Lower leg skin (tissue), 4 donors: ENCODE results near the gene IL9R. TPM values are rescaled to one million over a fixed set of nuclear protein-coding genes. Genes with fewer than 3 reads are reported as not detected.
"Not testable (repeated sequence)": the region's sequence is repeated elsewhere in the genome, so short reads cannot be mapped to it uniquely, and the experiment has no call there.

Source experiments
- DNase-seq, 2 donors: peaks; one replicate each; pipeline ENCODE4 v3.0.0-alpha.2; 2019; ENCODE audit warnings: low spot score in 2 of 2
- H3K4me3 ChIP-seq: fragments of 200-600 bp; sonication (generic); 2 replicates; pipeline ENCODE4 v1.5.1; 2017; ENCODE audit warnings: mild to moderate bottlenecking, low read depth; ENCODE audit not compliant: poor library complexity, severe bottlenecking
- POLR2A ChIP-seq, 2 donors: fragments of 450-650 bp; IDR thresholded peaks; one replicate each; pipeline ENCODE4 v1.6.1; 2016 to 2017; ENCODE audit warnings: antibody characterized with exemption in 2 of 2, mild to moderate bottlenecking in 1 of 2, moderate library complexity in 1 of 2
- WGBS, 2 donors: methylation state at CpG; one replicate each; pipeline ENCODE4 v1.1.5; 2018; 5-methylcytosine and 5-hydroxymethylcytosine counted together
- intact Hi-C: fragments of 100-400 bp; cut with DNase I; formaldehyde crosslinking; loops from one replicate; pipeline ENCODE4 v1.15.0; 2023; ENCODE audit warnings: low total_unique reads
- total RNA-seq, 4 donors: library from RNA; depleted of rRNA; stranded (reverse); fragments of >200 nt; gene quantifications; one replicate each; pipeline ENCODE4 v1.1.0, GENCODE V29; 2016
- TF ChIP-seq, protein P1 (sequence below), 3 donors: fragments of 450-650 bp; IDR thresholded peaks; one replicate each; pipeline ENCODE4 v1.5.1; 2016; ENCODE audit warnings: antibody characterized with exemption in 3 of 3, mild to moderate bottlenecking in 3 of 3, moderate library complexity in 2 of 3

IL9R gene
- total RNA-seq, 4 donors from 2014 or later = 0.26 to 0.27 TPM; not detected in 2

DNA sequence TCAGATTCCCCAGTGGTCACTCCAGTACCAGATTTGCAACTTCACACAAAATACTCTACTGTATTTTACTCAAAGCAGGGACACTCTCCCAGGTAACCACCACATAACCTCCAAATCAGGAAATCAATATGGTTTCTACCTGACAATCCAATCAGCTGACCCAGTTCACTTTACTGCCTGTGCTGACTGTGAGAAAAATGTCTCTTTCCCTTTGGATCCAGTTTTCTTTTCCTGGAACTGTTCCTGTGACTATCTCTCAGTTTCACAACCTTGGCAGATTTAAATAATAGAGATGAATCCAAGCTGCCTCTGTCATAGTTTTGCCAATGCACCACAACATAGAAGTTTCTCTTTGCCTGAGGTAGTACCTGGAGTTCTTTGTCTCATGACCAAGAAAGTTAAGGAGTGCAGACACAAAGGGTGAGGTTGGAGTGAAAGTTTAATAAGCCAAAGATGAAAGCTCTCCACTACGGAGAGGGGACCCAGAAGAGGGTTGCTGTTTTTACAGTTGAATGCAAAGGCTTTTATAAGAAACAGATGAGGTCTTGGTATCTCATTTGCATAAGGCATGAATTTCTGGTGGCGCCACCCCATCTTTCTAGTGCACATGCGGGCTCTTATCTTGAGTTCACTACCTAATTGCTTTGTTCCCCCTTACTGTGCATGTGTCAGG is 29.7 kb upstream of the IL9R start:
- 68 to 83% methylated on average over 3 of the region's 3 CpGs for WGBS, 2 donors
- no peak overlapping the region for H3K4me3 ChIP-seq
- intact Hi-C loops = no loop called here
- TF ChIP-seq, protein P1, sequence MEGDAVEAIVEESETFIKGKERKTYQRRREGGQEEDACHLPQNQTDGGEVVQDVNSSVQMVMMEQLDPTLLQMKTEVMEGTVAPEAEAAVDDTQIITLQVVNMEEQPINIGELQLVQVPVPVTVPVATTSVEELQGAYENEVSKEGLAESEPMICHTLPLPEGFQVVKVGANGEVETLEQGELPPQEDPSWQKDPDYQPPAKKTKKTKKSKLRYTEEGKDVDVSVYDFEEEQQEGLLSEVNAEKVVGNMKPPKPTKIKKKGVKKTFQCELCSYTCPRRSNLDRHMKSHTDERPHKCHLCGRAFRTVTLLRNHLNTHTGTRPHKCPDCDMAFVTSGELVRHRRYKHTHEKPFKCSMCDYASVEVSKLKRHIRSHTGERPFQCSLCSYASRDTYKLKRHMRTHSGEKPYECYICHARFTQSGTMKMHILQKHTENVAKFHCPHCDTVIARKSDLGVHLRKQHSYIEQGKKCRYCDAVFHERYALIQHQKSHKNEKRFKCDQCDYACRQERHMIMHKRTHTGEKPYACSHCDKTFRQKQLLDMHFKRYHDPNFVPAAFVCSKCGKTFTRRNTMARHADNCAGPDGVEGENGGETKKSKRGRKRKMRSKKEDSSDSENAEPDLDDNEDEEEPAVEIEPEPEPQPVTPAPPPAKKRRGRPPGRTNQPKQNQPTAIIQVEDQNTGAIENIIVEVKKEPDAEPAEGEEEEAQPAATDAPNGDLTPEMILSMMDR (IDR thresholded peaks at IDR 0.05) = no peak
- TF ChIP-seq POLR2A (IDR thresholded peaks at IDR 0.05) = no peak
- DNase-seq = no peak

DNA sequence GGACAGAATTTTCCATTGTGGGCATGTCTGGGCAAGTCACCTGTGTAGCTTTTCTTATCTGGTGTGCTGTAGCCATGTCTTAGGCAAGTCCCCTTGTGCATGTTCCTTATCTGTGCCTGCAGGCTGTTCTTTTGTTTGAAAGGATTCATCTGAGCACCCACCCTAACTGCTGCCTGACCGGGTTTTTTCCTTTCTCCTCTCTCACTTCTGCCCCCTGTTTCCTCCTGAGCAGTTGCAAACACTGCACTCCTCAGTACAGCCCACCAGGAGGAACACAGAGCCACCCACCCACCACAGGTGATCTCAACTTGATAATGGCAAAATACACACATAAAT is 29.2 kb upstream of the IL9R start:
- TF ChIP-seq, protein P1 (IDR thresholded peaks at IDR 0.05) = no peak
- TF ChIP-seq POLR2A (IDR thresholded peaks at IDR 0.05) = no peak
- no peak overlapping the region for H3K4me3 ChIP-seq
- no peak for DNase-seq
- WGBS, 2 donors = 38 to 56% methylated on average over 1 of the region's 1 CpG
- intact Hi-C loops = no loop called here

DNA sequence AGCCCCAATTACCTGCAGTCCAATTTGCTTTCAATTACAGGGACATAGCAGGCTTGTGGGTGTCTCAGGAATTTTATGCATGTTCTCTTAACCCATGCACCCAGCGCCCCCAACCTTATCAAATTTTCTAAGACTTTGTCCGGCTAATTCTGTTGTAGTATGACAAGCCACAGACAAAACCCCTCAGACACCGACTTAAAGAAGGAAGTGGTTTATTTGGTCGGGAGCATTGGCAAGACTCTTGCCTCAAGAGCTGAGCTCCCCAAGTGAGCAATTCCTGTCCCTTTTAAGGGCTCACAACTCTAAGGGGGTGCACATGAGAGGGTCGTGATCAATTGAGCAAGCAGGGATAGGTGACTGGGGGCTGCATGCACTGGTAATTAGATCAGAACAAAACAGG is 28.7 kb upstream of the IL9R start:
- WGBS, 2 donors = 49 to 51% methylated on average over 5 of the region's 5 CpGs
- TF ChIP-seq, protein P1 (IDR thresholded peaks at IDR 0.05) = no peak
- TF ChIP-seq POLR2A (IDR thresholded peaks at IDR 0.05) = no peak
- intact Hi-C loops = no loop called here
- no peak for DNase-seq
- no peak overlapping the region for H3K4me3 ChIP-seq

DNA sequence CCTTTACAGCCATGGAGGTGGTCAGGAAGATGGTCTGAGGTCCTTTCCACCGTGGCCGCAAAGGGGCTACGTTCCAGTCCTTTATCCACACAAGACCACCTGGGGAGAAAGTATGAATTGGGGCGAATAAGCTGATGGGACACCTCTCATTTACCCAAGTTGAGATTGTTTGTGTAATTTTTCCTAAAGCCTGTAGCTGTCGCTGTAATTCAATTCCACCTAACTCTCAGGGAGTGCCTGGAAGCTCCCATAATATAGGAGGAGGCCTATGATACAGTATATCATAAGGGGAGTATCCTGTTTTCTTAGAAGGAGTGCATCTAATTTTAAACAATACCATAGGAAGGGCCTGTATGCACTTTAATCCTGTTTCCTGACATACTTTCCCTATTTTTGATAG is 25.8 kb upstream of the IL9R start:
- DNase-seq, H3K4me3 ChIP-seq, intact Hi-C loops: not testable (repeated sequence)
- 46 to 60% methylated on average over 5 of the region's 5 CpGs for WGBS, 2 donors

DNA sequence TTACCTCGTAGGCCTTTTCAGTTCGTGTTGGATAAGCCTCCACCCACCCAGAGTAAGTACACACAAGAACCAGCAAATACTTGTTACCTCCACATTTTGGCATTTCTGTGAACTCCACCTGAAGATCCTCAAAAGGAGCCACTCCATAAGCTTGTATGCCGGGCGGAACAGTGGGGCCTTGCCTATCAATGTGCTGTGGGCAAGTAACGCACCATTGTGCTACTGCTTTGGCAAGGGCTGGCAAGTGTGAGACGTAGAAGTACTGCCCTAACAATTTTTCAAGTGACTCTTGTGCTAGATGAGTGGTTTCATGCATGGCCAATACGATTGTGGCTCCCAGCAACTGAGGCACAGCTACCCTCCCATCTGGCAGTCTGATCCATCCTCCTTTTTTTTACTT is 25.3 kb upstream of the IL9R start:
- DNase-seq, intact Hi-C loops, H3K4me3 ChIP-seq: not testable (repeated sequence)
- WGBS, 2 donors = 76 to 79% methylated on average over 7 of the region's 7 CpGs

DNA sequence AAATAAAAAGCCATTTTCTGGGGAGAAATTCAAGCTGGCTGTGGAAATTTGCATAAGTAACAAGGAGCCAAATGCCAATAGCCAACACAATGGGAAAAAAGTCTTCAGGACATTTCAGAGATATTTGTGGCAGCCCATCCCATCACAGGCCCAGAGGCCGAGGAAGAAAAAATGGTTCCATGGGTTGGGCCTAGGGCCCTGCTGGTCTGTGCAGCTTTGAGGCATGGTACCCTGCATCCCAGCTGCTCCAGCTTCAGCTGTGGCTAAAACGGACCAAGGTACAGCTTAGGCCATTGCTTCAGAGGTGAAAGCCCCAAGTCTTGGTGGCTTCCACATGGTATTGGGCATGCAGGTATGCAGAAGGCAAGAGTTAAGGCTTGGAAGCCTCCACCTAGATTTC is 14.2 kb upstream of the IL9R start:
- intact Hi-C loops = no loop called here
- H3K4me3 ChIP-seq = no peak overlapping the region
- WGBS, 2 donors = 60 to 64% methylated on average over 2 of the region's 2 CpGs
- TF ChIP-seq POLR2A (IDR thresholded peaks at IDR 0.05) = no peak
- TF ChIP-seq, protein P1 (IDR thresholded peaks at IDR 0.05) = no peak
- no peak for DNase-seq

DNA sequence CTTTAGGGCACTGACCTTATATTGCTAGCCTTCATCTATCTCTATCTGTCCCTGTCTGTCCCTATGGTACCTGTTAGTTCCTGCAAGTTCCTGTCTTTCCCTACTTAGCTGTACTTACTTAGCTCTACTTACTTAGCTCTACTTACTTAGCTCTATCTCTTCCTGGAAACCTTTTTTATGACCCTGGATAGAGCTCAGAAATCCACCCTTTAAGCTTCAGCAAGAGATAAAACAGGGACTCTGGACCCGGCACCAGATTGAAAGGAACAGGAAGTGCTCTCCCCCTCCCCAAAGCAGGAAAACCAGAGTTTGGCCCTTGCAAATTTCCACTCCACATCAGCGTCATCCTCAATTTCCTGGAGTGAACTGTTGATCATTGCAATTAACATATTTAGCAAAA is 12.3 kb upstream of the IL9R start:
- WGBS, 2 donors = 55 to 57% methylated on average over 2 of the region's 2 CpGs
- DNase-seq = no peak

DNA sequence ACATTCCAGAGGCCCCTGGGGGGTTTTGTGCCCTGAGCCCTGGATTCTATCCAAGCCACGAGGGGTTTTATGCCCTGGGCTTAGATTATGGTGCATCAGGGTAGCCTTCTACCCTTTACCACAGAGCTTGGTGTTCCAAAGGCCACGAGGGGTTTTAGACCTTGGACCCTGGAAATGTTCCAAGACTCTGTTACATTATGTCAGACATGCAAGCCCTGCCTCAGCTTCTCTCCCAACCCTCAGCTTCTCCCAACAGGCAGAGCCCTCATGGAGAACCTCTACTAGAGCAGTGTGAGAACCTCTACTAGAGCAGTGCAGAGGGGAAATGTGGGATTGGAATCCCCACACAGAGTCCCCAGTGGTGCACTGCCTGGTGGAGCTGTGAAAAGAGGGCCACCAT is 10.5 kb upstream of the IL9R start:
- intact Hi-C loops, H3K4me3 ChIP-seq, DNase-seq: not testable (repeated sequence)
- 13 to 19% methylated on average over 2 of the region's 2 CpGs for WGBS, 2 donors

More for the DNA sequence above, 12.3 kb upstream of the IL9R start:
- no peak for TF ChIP-seq POLR2A (IDR thresholded peaks at IDR 0.05)
- TF ChIP-seq, protein P1 (IDR thresholded peaks at IDR 0.05) = no peak
- no peak overlapping the region for H3K4me3 ChIP-seq
- intact Hi-C loops = no loop called here
